Lower leg skin (tissue), 3 donors: ENCODE measurements around the gene SPTB.

Experiments
- CTCF ChIP-seq, 3 donors: fragments of 450-650 bp; IDR thresholded peaks; one replicate each; pipeline ENCODE4 v1.5.1; 2016; ENCODE audit warnings: antibody characterized with exemption in 3 of 3, mild to moderate bottlenecking in 3 of 3, moderate library complexity in 2 of 3
- POLR2A ChIP-seq, 2 donors: fragments of 450-650 bp; IDR thresholded peaks; one replicate each; pipeline ENCODE4 v1.6.1; 2016 to 2017; ENCODE audit warnings: antibody characterized with exemption in 2 of 2, mild to moderate bottlenecking in 1 of 2, moderate library complexity in 1 of 2

- no peak for TF ChIP-seq POLR2A (IDR thresholded peaks at IDR 0.05)
- no peak for TF ChIP-seq CTCF (IDR thresholded peaks at IDR 0.05)
These were observed 111.2 kb downstream of the SPTB start for GRCh38 chr14:64768401-64769095.
